Caco-2 (cell line): ENCODE results near the gene KRT34. TPM values are rescaled to one million over a fixed set of nuclear protein-coding genes. Genes with fewer than 3 reads are reported as not detected.

Experiments used
- BruUV-seq: library from RNA; stranded (reverse); fragments of 400-500 nt; replicated peaks from 2 replicates; lab custom pipeline; 2021; lab: Mats Ljungman, UMichigan
- CTCF ChIA-PET: fragments of 300-600 bp; sonication (Branson Sonifier 250); formaldehyde crosslinking; loops from one replicate; lab custom pipeline; 2022; ENCODE audit warnings: antibody characterized with exemption; lab: Charles Lee
- POLR2A ChIA-PET: fragments of 300-600 bp; sonication (Branson Sonifier 250); formaldehyde crosslinking; loops from one replicate; lab custom pipeline; 2022; ENCODE audit warnings: antibody characterized with exemption; lab: Charles Lee
- DNase-seq, 2 experiments: peaks; one replicate each; pipeline versions ENCODE4 v3.0.0 to v3.0.0-alpha.2; 2020 to 2022
- H3K27me3 ChIP-seq: replicated peaks from 2 replicates; pipeline ENCODE4 v1.6.0; 2011; ENCODE audit warnings: low read length; ENCODE audit not compliant: control insufficient read depth, insufficient read depth
- H3K36me3 ChIP-seq: 2 replicates; pipeline ENCODE4 v1.5.1; 2011; ENCODE audit warnings: low read length; ENCODE audit not compliant: control insufficient read depth, insufficient read depth
- H3K4me1 ChIP-seq: fragments of 250-450 bp; sonication (Bioruptor Pico); 2 replicates; pipeline ENCODE4 v1.5.1; 2020; ENCODE audit warnings: mild to moderate bottlenecking
- H3K4me3 ChIP-seq: 2 replicates; pipeline ENCODE4 v1.5.1; 2011; ENCODE audit warnings: low read depth, mild to moderate bottlenecking, control low read depth, low read length
- H3K9me3 ChIP-seq: fragments of 250-450 bp; sonication (Bioruptor Pico); 2 replicates; pipeline ENCODE4 v1.5.1; 2020; ENCODE audit warnings: mild to moderate bottlenecking, moderate library complexity
- H3K27ac Mint-ChIP-seq: one replicate; pipeline ENCODE4 v1.8.0; 2022; ENCODE audit warnings: mixed read lengths; ENCODE audit not compliant: unreplicated experiment
- H3K27me3 Mint-ChIP-seq: one replicate; pipeline ENCODE4 v1.8.0; 2022; ENCODE audit warnings: mixed read lengths; ENCODE audit not compliant: insufficient read depth, unreplicated experiment
- H3K36me3 Mint-ChIP-seq: one replicate; pipeline ENCODE4 v1.8.0; 2022; ENCODE audit warnings: mild to moderate bottlenecking, mixed read lengths; ENCODE audit not compliant: insufficient read depth, unreplicated experiment
- H3K4me1 Mint-ChIP-seq: one replicate; pipeline ENCODE4 v1.8.0; 2022; ENCODE audit warnings: low read depth, mixed read lengths; ENCODE audit not compliant: unreplicated experiment
- H3K4me3 Mint-ChIP-seq: one replicate; pipeline ENCODE4 v1.8.0; 2022; ENCODE audit warnings: mild to moderate bottlenecking, moderate library complexity, mixed read lengths; ENCODE audit not compliant: unreplicated experiment
- H3K9me3 Mint-ChIP-seq: one replicate; pipeline ENCODE4 v1.8.0; 2022; ENCODE audit warnings: mixed read lengths; ENCODE audit not compliant: unreplicated experiment
- CTCF ChIP-seq, 2 experiments: fragments of 200-600 bp in 1 of 2; IDR thresholded peaks; 1 replicate in 1 of 2; 2 replicates in 1 of 2; pipeline versions ENCODE4 v1.5.1 to v1.8.0; 2011 to 2022; ENCODE audit warnings: antibody characterized with exemption in 1 of 2, control low read depth in 1 of 2, inconsistent platforms in 1 of 2, low read depth in 1 of 2, low read length in 1 of 2, mild to moderate bottlenecking in 1 of 2, moderate library complexity in 1 of 2; ENCODE audit not compliant: insufficient read depth in 1 of 2, severe bottlenecking in 1 of 2, unreplicated experiment in 1 of 2
- intact Hi-C: fragments of 100-400 bp; cut with micrococcal nuclease; formaldehyde crosslinking; loops from one replicate; pipeline ENCODE4 v1.10.0; 2022; ENCODE audit not compliant: unreplicated experiment
- total RNA-seq: library from RNA; stranded (reverse); gene quantifications from 2 replicates; pipeline ENCODE4 v1.2.3, GENCODE V29; 2022

Gene KRT34
- total RNA-seq, 1 experiment from 2014 or later: not detected

DNA sequence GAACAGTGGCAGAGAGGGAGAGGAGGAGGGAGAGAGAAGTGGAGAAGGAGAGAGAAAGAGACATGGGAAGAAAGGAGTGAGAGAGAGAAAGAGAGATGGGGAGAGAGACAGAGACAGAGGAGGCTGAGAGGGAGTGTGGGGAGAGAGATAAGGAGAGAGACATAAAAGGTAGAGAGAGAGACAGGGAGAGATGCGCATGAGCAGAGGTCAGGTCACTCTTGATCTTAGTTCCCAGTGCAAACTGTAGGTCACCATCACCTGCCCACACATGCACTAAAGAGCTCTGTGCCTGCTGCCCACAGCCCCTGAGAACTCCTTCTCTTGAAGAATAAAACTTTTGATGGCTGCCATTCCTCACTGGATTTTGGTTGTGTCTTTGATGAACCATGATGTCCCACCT lies 46.4 kb downstream of the KRT34 start:
- no TSS peak for BruUV-seq
- CTCF ChIA-PET: no interaction called here

DNA sequence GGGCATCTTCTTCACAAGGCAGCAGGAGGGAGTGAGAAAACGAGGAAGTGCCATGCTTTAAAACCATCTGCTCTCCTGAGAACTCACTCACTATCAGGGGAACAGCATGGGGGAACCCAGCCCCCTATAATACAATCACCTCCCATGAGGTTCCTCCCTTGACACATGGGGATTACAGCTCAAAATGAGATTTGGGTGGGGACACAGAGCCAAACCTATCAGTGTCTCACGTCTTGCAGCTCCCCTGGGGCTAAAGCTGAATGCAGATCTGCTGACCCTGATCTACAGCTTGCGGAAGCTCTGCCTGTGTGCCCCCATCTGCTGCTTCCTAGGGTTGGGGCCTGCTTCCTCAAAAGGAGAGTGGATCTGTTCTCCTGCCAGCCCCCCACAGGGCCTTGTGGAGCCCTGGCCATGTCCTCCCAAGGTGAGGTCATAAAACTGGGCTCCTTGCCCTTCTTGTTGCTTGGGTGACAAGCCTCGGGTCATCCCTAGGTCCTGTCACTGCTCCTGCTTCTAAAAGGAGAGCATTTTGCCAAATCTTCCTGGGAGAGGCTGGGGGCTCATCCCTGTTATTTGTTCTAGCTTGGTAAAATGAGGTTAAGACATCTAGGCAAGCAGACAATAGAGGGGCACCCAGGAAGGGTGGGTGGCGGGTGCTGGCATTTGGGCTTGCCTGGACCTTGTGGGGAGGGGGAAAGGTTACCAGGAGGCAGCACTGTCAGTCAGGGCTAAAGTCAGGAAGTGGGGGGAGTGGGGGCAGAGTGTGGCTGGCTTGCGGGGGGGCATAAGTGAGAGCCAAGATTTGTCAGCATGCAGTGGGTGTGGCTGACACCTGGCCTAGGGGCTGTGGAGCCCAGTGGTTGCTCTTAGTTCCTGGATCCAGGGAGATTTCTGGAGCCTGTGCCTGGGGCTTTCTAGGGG lies 47.5 kb downstream of the KRT34 start:
- Mint-ChIP-seq H3K4me3 (no peak overlapping the region), H3K36me3 (no peaks in the 10 kb centered on the region), H3K9me3 (no peaks in the 10 kb centered on the region), H3K27me3 (no peaks in the 10 kb centered on the region), H3K4me1 (no peaks in the 10 kb centered on the region), H3K27ac (no peak overlapping the region)
- ChIA-PET CTCF (interaction anchor here (1.7 kb wide), 1 partner anchor 12 kb away, joined by 6 read pairs; no protein-coding TSS in a partner anchor), POLR2A (no interaction called here)
- no peak overlapping the region for H3K4me3 ChIP-seq
- H3K9me3 ChIP-seq: no peaks in the 10 kb centered on the region
- no peak for DNase-seq
- no peaks in the 10 kb centered on the region for H3K36me3 ChIP-seq
- no TSS peak for BruUV-seq
- TF ChIP-seq CTCF (IDR thresholded peaks at IDR 0.05; ENCODE audit: insufficient read depth in 1 of 2, low read depth in 1 of 2, low read length in 1 of 2, severe bottlenecking in 1 of 2, unreplicated experiment in 1 of 2): no peak
- intact Hi-C loops: no loop called here
- H3K4me1 ChIP-seq: no peaks in the 10 kb centered on the region
- H3K27me3 ChIP-seq: no peaks in the 10 kb centered on the region

More for the DNA sequence above, 46.4 kb downstream of the KRT34 start:
- H3K36me3 ChIP-seq: no peaks in the 10 kb centered on the region
- POLR2A ChIA-PET: no interaction called here
- TF ChIP-seq CTCF (IDR thresholded peaks at IDR 0.05; ENCODE audit: insufficient read depth in 1 of 2, low read depth in 1 of 2, low read length in 1 of 2, severe bottlenecking in 1 of 2, unreplicated experiment in 1 of 2): no peak
- no peak for DNase-seq
- H3K27me3 ChIP-seq: no peaks in the 10 kb centered on the region
- Mint-ChIP-seq H3K9me3 (no peaks in the 10 kb centered on the region), H3K4me3 (no peak overlapping the region), H3K36me3 (no peaks in the 10 kb centered on the region), H3K4me1 (no peaks in the 10 kb centered on the region), H3K27ac (no peak overlapping the region), H3K27me3 (no peaks in the 10 kb centered on the region)
- H3K4me1 ChIP-seq: no peaks in the 10 kb centered on the region
- H3K4me3 ChIP-seq: no peak overlapping the region
- intact Hi-C loops: no loop called here
- H3K9me3 ChIP-seq: no peaks in the 10 kb centered on the region

DNA sequence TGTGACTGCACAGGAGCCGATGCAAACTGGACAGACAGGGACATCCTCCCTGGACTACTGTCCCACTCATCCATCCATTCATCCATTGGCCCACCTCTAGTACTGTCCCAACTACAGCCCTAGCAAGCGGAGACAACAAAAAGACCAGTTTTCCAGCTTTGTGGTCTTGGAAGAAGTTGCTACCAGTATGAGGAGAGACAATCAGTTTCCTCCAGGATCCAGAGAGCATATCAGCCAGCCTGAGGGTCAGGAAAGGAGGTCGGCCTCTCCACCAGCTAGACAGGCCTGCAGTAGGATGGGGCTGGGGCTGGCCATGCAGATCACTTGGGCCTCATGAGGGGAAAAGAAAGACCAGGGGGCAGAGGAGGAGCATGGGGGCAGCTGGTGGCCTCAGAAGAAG lies 48.3 kb downstream of the KRT34 start:
- H3K4me1 Mint-ChIP-seq: no peaks in the 10 kb centered on the region
- no peak overlapping the region for H3K27ac Mint-ChIP-seq
- POLR2A ChIA-PET: no interaction called here
- no peak for DNase-seq
- no peak for TF ChIP-seq CTCF (IDR thresholded peaks at IDR 0.05; ENCODE audit: insufficient read depth in 1 of 2, low read depth in 1 of 2, low read length in 1 of 2, severe bottlenecking in 1 of 2, unreplicated experiment in 1 of 2)
- no peak overlapping the region for H3K4me3 ChIP-seq
- no peaks in the 10 kb centered on the region for H3K9me3 Mint-ChIP-seq
- intact Hi-C loops: no loop called here
- no TSS peak for BruUV-seq
- no peaks in the 10 kb centered on the region for H3K36me3 ChIP-seq
- H3K9me3 ChIP-seq: no peaks in the 10 kb centered on the region
- H3K4me3 Mint-ChIP-seq: no peak overlapping the region
- no peaks in the 10 kb centered on the region for H3K4me1 ChIP-seq
- CTCF ChIA-PET: interaction anchor here (1.7 kb wide), 1 partner anchor 11 kb away, joined by 6 read pairs; no protein-coding TSS in a partner anchor
- H3K27me3 ChIP-seq: no peaks in the 10 kb centered on the region
- no peaks in the 10 kb centered on the region for H3K36me3 Mint-ChIP-seq
- no peaks in the 10 kb centered on the region for H3K27me3 Mint-ChIP-seq
